NCI-H2227 (cell line): ENCODE measurements around the gene CMTM1.

Source experiments
- DNase-seq: peaks from one replicate; lab custom pipeline; 2025; ENCODE audit not compliant: unreplicated experiment; lab: John Stamatoyannopoulos, UW

CMTM1 gene

GRCh38 chr16:66538910-66539309, 27.3 kb upstream of the CMTM1 start:
- DNase-seq, result no peak

GRCh38 chr16:66539623-66540469, 26.4 kb upstream of the CMTM1 start:
- DNase-seq, result no peak

GRCh38 chr16:66541388-66542355, 24.6 kb upstream of the CMTM1 start:
- DNase-seq, result no peak

GRCh38 chr16:66542396-66542795, 23.8 kb upstream of the CMTM1 start:
- DNase-seq, result no peak

- DNase-seq, result no peak
These were observed 22.7 kb upstream of the CMTM1 start for GRCh38 chr16:66543541-66543940.

- DNase-seq, result no peak
These were observed 22.1 kb upstream of the CMTM1 start for GRCh38 chr16:66544016-66544757.

- DNase-seq, result no peak
These were observed 18.9 kb upstream of the CMTM1 start for GRCh38 chr16:66547101-66547989.

- no peak for DNase-seq
These were observed 18.2 kb upstream of the CMTM1 start for GRCh38 chr16:66548068-66548467.

- DNase-seq, result no peak
These were observed 17.4 kb upstream of the CMTM1 start for GRCh38 chr16:66548868-66549267.

- peak; percentile 76 for DNase-seq
These were observed 16.7 kb upstream of the CMTM1 start, which contains the start of gene TK2 for GRCh38 chr16:66549284-66550131. Gene TK2 (minus strand): TSS chr16:66550122. CDS start chr16:66550061, 61 bp downstream.

- DNase-seq, result peak; percentile 47
These were observed 14.9 kb upstream of the CMTM1 start for GRCh38 chr16:66551348-66551759.

GRCh38 chr16:66551788-66552285, 14.4 kb upstream of the CMTM1 start:
- DNase-seq, result no peak

GRCh38 chr16:66552286-66553177, 13.7 kb upstream of the CMTM1 start, which contains the start of gene CKLF:
Gene CKLF (plus strand): TSS chr16:66552576. CDS start chr16:66552716, 140 bp downstream.
- peak; percentile 92 for DNase-seq

- DNase-seq, result no peak
These were observed 13.0 kb upstream of the CMTM1 start for GRCh38 chr16:66553223-66553622.

- DNase-seq, result no peak
These were observed 12.2 kb upstream of the CMTM1 start for GRCh38 chr16:66554021-66554420.

- DNase-seq, result no peak
These were observed 11.7 kb upstream of the CMTM1 start for GRCh38 chr16:66554495-66554894.

GRCh38 chr16:66560107-66560506, 6.1 kb upstream of the CMTM1 start:
- no peak for DNase-seq
